ENCODE results near the gene PDXP. TPM values are rescaled to one million over a fixed set of nuclear protein-coding genes. Genes with fewer than 3 reads are reported as not detected.

PDXP gene
- total RNA-seq, 1 experiment from 2014 or later, result 18.4 TPM

DNA sequence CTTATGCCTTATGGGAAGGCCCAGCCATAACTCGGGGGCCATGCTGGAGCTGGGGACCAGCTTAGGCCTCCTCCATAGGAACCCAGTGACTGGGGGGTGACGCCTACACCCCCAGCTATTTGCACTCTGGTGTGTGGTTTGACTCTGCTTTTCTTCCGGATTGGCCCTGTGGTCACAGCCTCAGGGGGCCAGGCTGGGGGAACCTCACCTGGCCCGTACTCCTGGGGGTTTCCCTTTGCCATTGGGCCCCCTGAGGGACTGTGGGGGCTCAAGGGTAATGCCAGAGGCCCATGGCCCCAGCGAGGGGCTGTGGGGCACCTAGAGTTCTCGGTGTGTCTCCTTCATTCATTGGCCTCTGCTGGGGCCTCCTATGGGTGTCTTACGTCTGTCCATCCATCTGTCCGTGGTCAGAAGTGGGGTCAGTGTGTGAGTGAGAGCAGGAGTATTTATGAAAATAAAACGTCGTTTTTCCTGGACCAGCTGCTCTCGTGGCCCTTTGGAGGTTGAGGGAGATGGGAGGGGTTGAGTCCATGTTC, 25.4 kb upstream of the PDXP start:
- intact Hi-C loops (cut with micrococcal nuclease; ENCODE audit: unreplicated experiment), result no loop called here
- Mint-ChIP-seq H3K27ac (ENCODE audit: unreplicated experiment) (no peak overlapping the region), H3K4me1 (ENCODE audit: low read depth, unreplicated experiment) (no peaks in the 10 kb centered on the region), H3K9me3 (ENCODE audit: low read depth, unreplicated experiment) (no peaks in the 10 kb centered on the region), H3K4me3 (ENCODE audit: low read depth, unreplicated experiment) (no peak overlapping the region), H3K27me3 (ENCODE audit: unreplicated experiment) (no peaks in the 10 kb centered on the region), H3K36me3 (ENCODE audit: insufficient read depth, unreplicated experiment) (peaks cover 41% of the 10 kb centered on the region)
- no TSS peak for BruUV-seq (replicated peaks)
- CTCF ChIA-PET, result interaction anchor here (3.8 kb wide), 1 partner anchor 10 kb away, joined by 18 read pairs; no protein-coding TSS in a partner anchor
- DNase-seq, result no peak
- TF ChIP-seq CTCF (IDR thresholded peaks at IDR 0.05; ENCODE audit: unreplicated experiment), result no peak

DNA sequence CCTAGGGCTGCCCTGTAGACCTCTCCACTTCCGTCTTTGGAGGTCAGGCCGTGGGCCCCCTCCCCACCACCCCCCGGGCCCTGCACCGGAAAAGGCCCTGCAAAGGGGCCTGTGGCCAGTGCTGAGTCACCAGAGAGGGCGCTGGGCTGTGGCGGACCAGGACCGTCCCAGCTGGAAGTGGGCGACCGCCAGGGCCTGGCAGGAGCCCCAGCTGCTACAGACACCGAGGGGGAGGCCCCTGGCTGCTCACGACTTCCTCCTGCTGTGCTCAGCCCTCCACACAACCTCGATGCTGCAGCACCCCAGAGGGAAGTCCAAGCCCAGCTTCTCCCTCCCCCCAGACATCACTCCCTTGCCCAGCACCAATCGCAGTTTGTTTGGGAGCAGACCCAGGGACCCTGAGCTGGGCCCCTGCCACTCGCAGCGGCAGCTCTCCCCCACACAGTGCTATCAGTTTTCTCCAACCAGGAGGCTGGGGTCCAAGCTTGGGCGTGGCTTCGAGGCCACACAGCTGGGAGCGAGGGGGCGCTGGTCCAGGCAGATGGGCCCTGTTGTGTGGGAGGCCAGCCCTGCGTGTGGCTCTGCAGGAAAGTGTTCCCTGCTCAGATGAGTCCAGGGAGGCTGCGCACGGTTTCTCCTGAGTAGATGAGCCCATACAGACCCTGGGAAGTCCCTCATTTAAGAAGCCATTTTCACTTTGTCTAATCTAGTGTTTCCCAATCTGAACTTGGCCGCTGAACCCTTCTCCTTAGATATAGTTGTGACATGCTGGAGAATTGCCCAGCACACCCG, 24.7 kb upstream of the PDXP start:
- H3K4me3 Mint-ChIP-seq (ENCODE audit: low read depth, unreplicated experiment), result no peak overlapping the region
- CTCF ChIA-PET, result interaction anchor here (3.8 kb wide), 1 partner anchor 9 kb away, joined by 18 read pairs; no protein-coding TSS in a partner anchor
- no peaks in the 10 kb centered on the region for H3K9me3 Mint-ChIP-seq (ENCODE audit: low read depth, unreplicated experiment)
- no peaks in the 10 kb centered on the region for H3K27me3 Mint-ChIP-seq (ENCODE audit: unreplicated experiment)
- no peak for DNase-seq
- H3K36me3 Mint-ChIP-seq (ENCODE audit: insufficient read depth, unreplicated experiment), result peaks cover 45% of the 10 kb centered on the region
- intact Hi-C loops (cut with micrococcal nuclease; ENCODE audit: unreplicated experiment), result no loop called here
- no peak overlapping the region for H3K27ac Mint-ChIP-seq (ENCODE audit: unreplicated experiment)
- H3K4me1 Mint-ChIP-seq (ENCODE audit: low read depth, unreplicated experiment), result peaks cover 6% of the 10 kb centered on the region
- no TSS peak for BruUV-seq (replicated peaks)
- TF ChIP-seq CTCF (IDR thresholded peaks at IDR 0.05; ENCODE audit: unreplicated experiment), result no peak

GRCh38 chr22:37634417-37634924, 24.1 kb upstream of the PDXP start:
- no peak for DNase-seq
- no peak for TF ChIP-seq CTCF (IDR thresholded peaks at IDR 0.05; ENCODE audit: unreplicated experiment)
- Mint-ChIP-seq H3K27ac (ENCODE audit: unreplicated experiment) (no peak overlapping the region), H3K36me3 (ENCODE audit: insufficient read depth, unreplicated experiment) (peaks cover 46% of the 10 kb centered on the region), H3K4me3 (ENCODE audit: low read depth, unreplicated experiment) (no peak overlapping the region), H3K9me3 (ENCODE audit: low read depth, unreplicated experiment) (no peaks in the 10 kb centered on the region), H3K4me1 (ENCODE audit: low read depth, unreplicated experiment) (peaks cover 9% of the 10 kb centered on the region), H3K27me3 (ENCODE audit: unreplicated experiment) (no peaks in the 10 kb centered on the region)
- no TSS peak for BruUV-seq (replicated peaks)
- CTCF ChIA-PET, result interaction anchor here (0.6 to 3.8 kb wide), 2 partner anchors 9 to 52 kb away, joined by 3 to 18 read pairs; partner anchors contain the start of gene NOL12
- intact Hi-C loops (cut with micrococcal nuclease; ENCODE audit: unreplicated experiment), result no loop called here

GRCh38 chr22:37635157-37635556, 23.4 kb upstream of the PDXP start:
- Mint-ChIP-seq H3K27ac (ENCODE audit: unreplicated experiment) (no peak overlapping the region), H3K27me3 (ENCODE audit: unreplicated experiment) (no peaks in the 10 kb centered on the region), H3K4me1 (ENCODE audit: low read depth, unreplicated experiment) (peaks cover 9% of the 10 kb centered on the region), H3K9me3 (ENCODE audit: low read depth, unreplicated experiment) (no peaks in the 10 kb centered on the region), H3K4me3 (ENCODE audit: low read depth, unreplicated experiment) (no peak overlapping the region), H3K36me3 (ENCODE audit: insufficient read depth, unreplicated experiment) (peaks cover 51% of the 10 kb centered on the region)
- CTCF ChIA-PET, result interaction anchor here (3.8 kb wide), 1 partner anchor 8 kb away, joined by 18 read pairs; no protein-coding TSS in a partner anchor
- no TSS peak for BruUV-seq (replicated peaks)
- TF ChIP-seq CTCF (IDR thresholded peaks at IDR 0.05; ENCODE audit: unreplicated experiment), result no peak
- DNase-seq, result no peak
- intact Hi-C loops (cut with micrococcal nuclease; ENCODE audit: unreplicated experiment), result no loop called here

Measured in Calu3 (cell line).